NB4 (cell line): ENCODE results near the gene RPP25.

Experiments used
- CTCF ChIP-seq: IDR thresholded peaks from one replicate; pipeline ENCODE4 v1.5.1; 2012; ENCODE audit warnings: low read depth, low read length
- MAX ChIP-seq: IDR thresholded peaks from 2 replicates; pipeline ENCODE4 v1.6.1; 2011; ENCODE audit warnings: low read depth, low read length
- MYC ChIP-seq: IDR thresholded peaks from 2 replicates; pipeline ENCODE4 v1.6.1; 2011; ENCODE audit warnings: low read depth, low read length
- POLR2A ChIP-seq: IDR thresholded peaks from 2 replicates; pipeline ENCODE4 v1.6.1; 2011; ENCODE audit warnings: mild to moderate bottlenecking; ENCODE audit not compliant: insufficient read length; ENCODE audit errors: extremely low read depth

GRCh38 chr15:74907163-74907870, 49.3 kb downstream of the RPP25 start:
- TF ChIP-seq MAX (0 out of 2 replicates have a peak, but pooled peaks have one; percentile 20), CTCF (no peak), POLR2A (no peak), MYC (no peak; the same call in 1 of the 2 replicates)
